ENCODE results near the gene PRR14L.
"Not testable (repeated sequence)": the region's sequence is repeated elsewhere in the genome, so short reads cannot be mapped to it uniquely, and the experiment has no call there.

Gene PRR14L

GRCh38 chr22:31681349-31682345 is 68.3 kb downstream of the PRR14L start:
- DNase-seq (ENCODE audit: low spot score), result no peak

- no peak for DNase-seq (ENCODE audit: low spot score)
Observed at GRCh38 chr22:31680861-31681341, 69.0 kb downstream of the PRR14L start.

- no peak for DNase-seq (ENCODE audit: low spot score)
Observed at GRCh38 chr22:31678748-31679147, 71.2 kb downstream of the PRR14L start.

- peak; percentile 86 for DNase-seq (ENCODE audit: low spot score)
Observed at GRCh38 chr22:31676700-31677099, 73.2 kb downstream of the PRR14L start.

GRCh38 chr22:31674219-31674618 is 75.7 kb downstream of the PRR14L start:
- peak; percentile 12 for DNase-seq (ENCODE audit: low spot score)

- not testable (repeated sequence) for DNase-seq (ENCODE audit: low spot score)
Observed at GRCh38 chr22:31668849-31669248, 81.1 kb downstream of the PRR14L start.

- DNase-seq (ENCODE audit: low spot score), result no peak
Observed at GRCh38 chr22:31662668-31663037, 87.3 kb downstream of the PRR14L start.

- peak; percentile 89 for DNase-seq (ENCODE audit: low spot score)
Observed at GRCh38 chr22:31661851-31662667, 87.9 kb downstream of the PRR14L start, which contains the start of gene PISD. Gene PISD, minus strand, starts transcription at chr22:31662215. Its CDS starts 7 bp downstream, at chr22:31662208.

GRCh38 chr22:31660860-31661341 is 89.0 kb downstream of the PRR14L start:
- not testable (repeated sequence) for DNase-seq (ENCODE audit: low spot score)

GRCh38 chr22:31659246-31659645 is 90.7 kb downstream of the PRR14L start:
- no peak for DNase-seq (ENCODE audit: low spot score)

- DNase-seq (ENCODE audit: low spot score), result no peak
Observed at GRCh38 chr22:31654408-31654807, 95.5 kb downstream of the PRR14L start.

- DNase-seq (ENCODE audit: low spot score), result no peak
Observed at GRCh38 chr22:31653944-31654343, 96.0 kb downstream of the PRR14L start.

- DNase-seq (ENCODE audit: low spot score), result no peak
Observed at GRCh38 chr22:31652911-31653684, 96.8 kb downstream of the PRR14L start.

- no peak for DNase-seq (ENCODE audit: low spot score)
Observed at GRCh38 chr22:31652088-31652487, 97.8 kb downstream of the PRR14L start.

- no peak for DNase-seq (ENCODE audit: low spot score)
Observed at GRCh38 chr22:31651664-31652063, 98.3 kb downstream of the PRR14L start.

GRCh38 chr22:31650391-31650790 is 99.5 kb downstream of the PRR14L start:
- no peak for DNase-seq (ENCODE audit: low spot score)

GRCh38 chr22:31647523-31648320 is 102.2 kb downstream of the PRR14L start:
- no peak for DNase-seq (ENCODE audit: low spot score)

- DNase-seq (ENCODE audit: low spot score), result no peak
Observed at GRCh38 chr22:31647066-31647465, 102.9 kb downstream of the PRR14L start.

GRCh38 chr22:31646186-31647019 is 103.5 kb downstream of the PRR14L start:
- DNase-seq (ENCODE audit: low spot score), result no peak
